Activated CD8-positive, alpha-beta T cell treated with anti-CD3 and anti-CD28 coated beads for 36 hours (primary cell): ENCODE measurements around the gene THBS1. TPM values are rescaled to one million over a fixed set of nuclear protein-coding genes. Genes with fewer than 3 reads are reported as not detected.

ENCODE experiments used
- ATAC-seq: fragments of 200-7000 bp; cut with Tn5 transposase; one replicate; pipeline ENCODE4 v1.10.0; 2021; ENCODE audit warnings: mild to moderate bottlenecking, moderate library complexity
- CTCF ChIA-PET: fragments of 350-600 bp; sonication (Branson Sonifier 250); formaldehyde crosslinking; loops from one replicate; lab custom pipeline; 2021; ENCODE audit warnings: antibody characterized with exemption; lab: Charles Lee
- POLR2A ChIA-PET: fragments of 350-600 bp; sonication (Branson Sonifier 250); formaldehyde crosslinking; loops from one replicate; lab custom pipeline; 2021; ENCODE audit warnings: antibody characterized with exemption; lab: Charles Lee
- DNase-seq: peaks from one replicate; pipeline ENCODE4 v3.0.0-alpha.2; 2020
- H3K27ac Mint-ChIP-seq: one replicate; pipeline ENCODE4 v1.8.0; 2021; ENCODE audit warnings: mild to moderate bottlenecking, mixed read lengths
- H3K27me3 Mint-ChIP-seq: one replicate; pipeline ENCODE4 v1.8.0; 2021; ENCODE audit warnings: mixed read lengths
- H3K36me3 Mint-ChIP-seq: one replicate; pipeline ENCODE4 v1.8.0; 2021; ENCODE audit warnings: low read depth, mixed read lengths
- H3K4me1 Mint-ChIP-seq: one replicate; pipeline ENCODE4 v1.8.0; 2021; ENCODE audit warnings: low read depth, mixed read lengths
- H3K4me3 Mint-ChIP-seq: one replicate; pipeline ENCODE4 v1.8.0; 2021; ENCODE audit warnings: mild to moderate bottlenecking, moderate library complexity, mixed read lengths
- H3K9me3 Mint-ChIP-seq: one replicate; pipeline ENCODE4 v1.8.0; 2021; ENCODE audit warnings: mixed read lengths
- intact Hi-C: fragments of 100-400 bp; cut with micrococcal nuclease; formaldehyde crosslinking; loops from one replicate; pipeline ENCODE4 v1.10.0; 2022
- total RNA-seq, 2 experiments: library from RNA; stranded (reverse); gene quantifications; one replicate each; pipeline ENCODE4 v1.2.3, GENCODE V29; 2021
- TF ChIP-seq, protein P1 (sequence below): fragments of 200-600 bp; IDR thresholded peaks from one replicate; pipeline ENCODE4 v1.8.0; 2022; ENCODE audit warnings: antibody characterized with exemption, mild to moderate bottlenecking

Gene THBS1
- 1 to 10 TPM in 1 of 2 experiments, under 1 TPM in 1; 0.54 to 1.1 TPM for total RNA-seq

DNA sequence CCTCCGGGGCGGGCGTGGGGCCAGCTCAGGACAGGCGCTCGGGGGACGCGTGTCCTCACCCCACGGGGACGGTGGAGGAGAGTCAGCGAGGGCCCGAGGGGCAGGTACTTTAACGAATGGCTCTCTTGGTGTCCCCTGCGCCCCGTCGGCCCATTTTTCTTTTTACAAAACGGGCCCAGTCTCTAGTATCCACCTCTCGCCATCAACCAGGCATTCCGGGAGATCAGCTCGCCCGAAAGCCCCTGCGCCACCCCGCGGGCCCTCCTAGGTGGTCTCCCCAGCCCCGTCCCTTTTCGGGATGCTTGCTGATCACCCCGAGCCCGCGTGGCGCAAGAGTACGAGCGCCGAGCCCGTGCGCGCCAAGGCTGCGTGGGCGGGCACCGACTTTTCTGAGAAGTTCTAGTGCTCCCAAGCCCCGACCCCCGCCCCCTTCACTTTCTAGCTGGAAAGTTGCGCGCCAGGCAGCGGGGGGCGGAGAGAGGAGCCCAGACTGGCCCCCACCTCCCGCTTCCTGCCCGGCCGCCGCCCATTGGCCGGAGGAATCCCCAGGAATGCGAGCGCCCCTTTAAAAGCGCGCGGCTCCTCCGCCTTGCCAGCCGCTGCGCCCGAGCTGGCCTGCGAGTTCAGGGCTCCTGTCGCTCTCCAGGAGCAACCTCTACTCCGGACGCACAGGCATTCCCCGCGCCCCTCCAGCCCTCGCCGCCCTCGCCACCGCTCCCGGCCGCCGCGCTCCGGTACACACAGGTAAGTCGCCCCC is at the start of gene THBS1:
TSS of gene THBS1 (plus strand) at position 595 of the 757 bp plus-strand sequence. CDS start 779 bp downstream, outside the sequence.
- Mint-ChIP-seq H3K4me1 (peaks cover 11% of the 10 kb centered on the region), H3K9me3 (no peaks in the 10 kb centered on the region), H3K36me3 (no peaks in the 10 kb centered on the region), H3K27me3 (peaks cover 46% of the 10 kb centered on the region), H3K4me3 (peak within 1 kb of the TSS; percentile 66), H3K27ac (no peak within 1 kb of the TSS)
- ChIA-PET POLR2A (no interaction called here), CTCF (interaction anchor here (0.7 to 6.1 kb wide), 49 partner anchors 10 to 1140 kb away, joined by 3 to 75 read pairs (median 4); no protein-coding TSS in a partner anchor)
- intact Hi-C loops, result loop anchor here (2.0 to 10.0 kb wide), 3 partner anchors 268 to 456 kb away; no protein-coding TSS in a partner anchor
- TF ChIP-seq, protein P1, sequence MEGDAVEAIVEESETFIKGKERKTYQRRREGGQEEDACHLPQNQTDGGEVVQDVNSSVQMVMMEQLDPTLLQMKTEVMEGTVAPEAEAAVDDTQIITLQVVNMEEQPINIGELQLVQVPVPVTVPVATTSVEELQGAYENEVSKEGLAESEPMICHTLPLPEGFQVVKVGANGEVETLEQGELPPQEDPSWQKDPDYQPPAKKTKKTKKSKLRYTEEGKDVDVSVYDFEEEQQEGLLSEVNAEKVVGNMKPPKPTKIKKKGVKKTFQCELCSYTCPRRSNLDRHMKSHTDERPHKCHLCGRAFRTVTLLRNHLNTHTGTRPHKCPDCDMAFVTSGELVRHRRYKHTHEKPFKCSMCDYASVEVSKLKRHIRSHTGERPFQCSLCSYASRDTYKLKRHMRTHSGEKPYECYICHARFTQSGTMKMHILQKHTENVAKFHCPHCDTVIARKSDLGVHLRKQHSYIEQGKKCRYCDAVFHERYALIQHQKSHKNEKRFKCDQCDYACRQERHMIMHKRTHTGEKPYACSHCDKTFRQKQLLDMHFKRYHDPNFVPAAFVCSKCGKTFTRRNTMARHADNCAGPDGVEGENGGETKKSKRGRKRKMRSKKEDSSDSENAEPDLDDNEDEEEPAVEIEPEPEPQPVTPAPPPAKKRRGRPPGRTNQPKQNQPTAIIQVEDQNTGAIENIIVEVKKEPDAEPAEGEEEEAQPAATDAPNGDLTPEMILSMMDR, result no peak
- ATAC-seq (peak; percentile 41), DNase-seq (peak; percentile 73)

DNA sequence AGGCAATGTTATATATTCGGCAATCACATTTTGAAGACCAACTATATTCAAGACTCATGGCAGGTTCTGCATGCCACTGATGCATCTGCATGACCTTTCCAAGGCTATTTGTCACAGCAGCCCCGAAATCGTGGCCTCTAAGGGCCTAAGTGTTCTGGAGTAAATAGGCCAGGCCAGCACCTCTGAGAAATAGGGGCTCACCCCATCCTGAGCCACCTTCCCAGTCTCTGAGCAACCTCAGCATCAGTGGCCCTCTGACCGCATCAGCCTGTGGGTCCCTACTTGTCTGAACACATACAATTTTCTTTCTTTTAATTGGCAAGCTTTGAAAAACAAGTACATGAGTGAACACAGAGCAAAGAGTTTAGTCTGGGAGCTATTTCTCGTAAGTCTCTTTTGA is 45.9 kb upstream of the THBS1 start:
- H3K9me3 Mint-ChIP-seq, result no peaks in the 10 kb centered on the region
- intact Hi-C loops, result no loop called here
- DNase-seq (no peak), ATAC-seq (no peak)
- H3K4me1 Mint-ChIP-seq, result no peaks in the 10 kb centered on the region
- no peaks in the 10 kb centered on the region for H3K36me3 Mint-ChIP-seq
- H3K27me3 Mint-ChIP-seq, result peaks cover 3% of the 10 kb centered on the region
- ChIA-PET POLR2A (no interaction called here), CTCF (no interaction called here)
- TF ChIP-seq, protein P1, result no peak
- H3K27ac Mint-ChIP-seq, result no peak overlapping the region
- no peak overlapping the region for H3K4me3 Mint-ChIP-seq

DNA sequence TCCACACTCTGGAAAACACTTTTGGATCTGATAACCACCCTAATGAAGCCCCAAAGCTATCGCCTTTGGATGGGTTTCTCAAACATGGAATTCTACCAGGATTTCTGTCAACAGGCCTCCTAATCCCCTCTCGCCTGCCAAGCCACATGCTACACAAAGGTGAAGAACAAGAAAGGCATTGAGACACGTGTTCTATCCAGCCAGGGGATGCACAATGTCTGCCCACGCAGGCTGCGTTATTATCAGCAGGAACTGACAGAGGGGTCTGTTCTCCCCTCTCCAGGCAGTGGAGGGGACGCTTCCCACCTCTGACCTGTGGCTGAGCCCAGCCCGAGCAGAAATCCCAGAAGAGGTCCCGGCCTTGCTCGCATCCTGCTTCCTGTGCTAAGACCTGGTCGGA is 45.4 kb upstream of the THBS1 start:
- no peak for ATAC-seq

DNA sequence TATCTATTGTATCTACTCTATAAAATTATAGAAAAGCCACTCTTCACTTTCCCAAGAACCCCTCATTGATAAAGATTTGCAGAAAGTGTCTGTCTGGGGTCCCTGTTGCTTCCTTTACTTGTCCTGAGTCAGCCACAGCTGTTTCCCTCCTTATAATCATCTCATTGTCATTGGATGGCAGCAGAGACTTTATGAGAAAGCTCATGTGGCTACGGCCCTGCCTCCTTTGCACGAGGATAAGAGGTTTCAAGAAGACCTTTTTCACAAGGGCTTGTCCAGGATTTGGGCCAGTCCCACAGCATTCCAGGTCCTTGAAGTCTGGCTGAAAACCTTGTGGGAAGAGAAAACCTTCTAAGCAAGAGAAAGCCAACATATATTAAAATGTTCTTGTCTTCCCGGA is 41.9 kb upstream of the THBS1 start:
- ChIA-PET CTCF (no interaction called here), POLR2A (no interaction called here)
- TF ChIP-seq, protein P1, result no peak
- Mint-ChIP-seq H3K4me3 (no peak overlapping the region), H3K36me3 (no peaks in the 10 kb centered on the region), H3K27me3 (peaks cover 3% of the 10 kb centered on the region), H3K9me3 (no peaks in the 10 kb centered on the region), H3K27ac (no peak overlapping the region), H3K4me1 (no peaks in the 10 kb centered on the region)
- intact Hi-C loops, result no loop called here
- no peak for DNase-seq
- ATAC-seq, result no peak

More for the DNA sequence above, 45.4 kb upstream of the THBS1 start:
- Mint-ChIP-seq H3K27ac (no peak overlapping the region), H3K36me3 (no peaks in the 10 kb centered on the region), H3K9me3 (no peaks in the 10 kb centered on the region), H3K27me3 (peaks cover 3% of the 10 kb centered on the region), H3K4me1 (no peaks in the 10 kb centered on the region), H3K4me3 (no peak overlapping the region)
- CTCF ChIA-PET, result no interaction called here
- TF ChIP-seq, protein P1, result no peak
- no peak for DNase-seq
- POLR2A ChIA-PET, result no interaction called here
- intact Hi-C loops, result no loop called here

DNA sequence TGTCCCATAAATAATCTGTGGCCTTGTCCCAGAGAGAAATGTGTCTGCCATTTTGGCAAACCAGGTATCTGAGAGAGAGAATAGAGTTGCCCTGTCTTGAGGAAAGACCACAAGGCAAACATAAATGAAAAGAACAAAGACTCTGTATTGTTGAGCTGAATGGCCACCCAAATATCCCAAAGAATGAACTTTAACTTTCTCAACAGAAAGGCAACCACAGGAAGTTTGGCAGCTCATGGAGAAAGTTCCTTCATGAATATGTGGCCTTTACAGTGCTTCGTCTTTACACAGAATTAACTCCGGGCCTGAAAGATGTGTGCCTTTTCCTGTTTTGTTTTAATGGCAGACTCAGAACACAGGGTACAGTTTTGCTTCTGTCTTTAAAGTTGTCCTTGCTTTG is 41.4 kb upstream of the THBS1 start:
- POLR2A ChIA-PET, result no interaction called here
- TF ChIP-seq, protein P1, result no peak
- ATAC-seq (no peak), DNase-seq (no peak)
- intact Hi-C loops, result no loop called here
- Mint-ChIP-seq H3K4me3 (no peak overlapping the region), H3K4me1 (no peaks in the 10 kb centered on the region), H3K27ac (no peak overlapping the region), H3K27me3 (peaks cover 3% of the 10 kb centered on the region), H3K9me3 (no peaks in the 10 kb centered on the region), H3K36me3 (no peaks in the 10 kb centered on the region)
- CTCF ChIA-PET, result no interaction called here
